ENCODE data around the gene GBGT1.

GRCh38 chr9:133210202-133210532 is 46.5 kb upstream of the GBGT1 start:
- TF ChIP-seq POLR2AphosphoS5 (IDR thresholded peaks at IDR 0.05; ENCODE audit: borderline replicate concordance, low read depth, low read length) (no peak), EZH2 (IDR thresholded peaks at IDR 0.05) (no peak), FOXP2 (optimal IDR thresholded peaks at IDR 0.05; ENCODE audit: control extremely low read depth, extremely low read length, insufficient read depth) (no peak)
